CD4-positive, alpha-beta T cell treated with Interleukin-1 beta for 1 hour (primary cell): Measurements from ENCODE around the gene PTAR1.

Source experiments
- DNase-seq, 2 donors: peaks; one replicate each; pipeline ENCODE4 v3.0.0-alpha.2; 2020 to 2022

Gene PTAR1

DNA sequence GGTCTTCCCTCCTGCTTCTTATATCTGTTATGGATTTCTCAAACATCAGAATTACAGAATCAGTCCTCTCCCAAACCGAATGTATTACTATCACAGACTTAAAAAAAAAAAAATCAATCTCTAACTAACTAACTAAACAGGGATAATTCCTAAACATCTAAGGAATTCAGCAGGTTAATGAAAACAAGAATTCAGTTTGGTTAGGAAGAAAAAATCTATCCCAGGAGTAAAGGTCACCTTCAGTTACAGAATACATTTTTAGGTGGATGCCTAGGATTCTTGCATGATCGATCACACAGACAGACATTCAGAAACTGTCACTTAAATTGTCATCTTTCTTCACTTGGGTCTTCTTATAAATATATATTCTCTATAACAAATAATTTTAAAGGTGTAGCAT lies 11.5 kb downstream of the PTAR1 start:
- no peak for DNase-seq

DNA sequence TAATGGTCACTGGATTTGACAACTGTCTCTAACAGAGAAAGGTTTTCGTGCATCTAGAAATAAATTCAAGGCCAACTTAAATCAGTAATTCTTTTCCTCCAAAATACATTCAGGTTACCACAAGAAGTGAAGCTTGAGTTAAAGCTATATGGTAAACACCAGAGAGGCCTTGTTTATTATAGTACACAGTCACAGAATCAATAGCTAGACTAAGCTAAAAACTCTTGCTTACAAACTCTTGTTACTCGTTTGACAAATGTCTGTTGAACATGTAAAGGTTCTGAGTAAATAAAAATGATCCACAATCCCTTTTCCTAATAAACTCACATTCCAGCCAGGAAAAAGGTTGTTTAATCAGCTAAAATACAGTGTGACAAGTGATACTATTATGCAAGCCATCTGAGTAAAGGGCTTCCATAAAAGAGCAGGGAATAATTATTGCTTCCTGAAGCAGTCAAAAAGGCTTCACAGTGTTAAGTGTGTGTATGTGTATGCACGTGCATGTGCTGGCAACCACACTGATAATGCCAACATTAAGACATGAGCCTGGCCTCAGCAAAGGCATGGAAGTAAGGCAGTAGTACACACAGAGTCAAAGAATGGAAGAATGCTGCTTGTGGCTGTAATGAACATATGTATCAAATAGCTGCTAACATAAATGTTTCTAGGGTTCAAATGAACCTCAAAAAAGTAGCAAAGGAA lies 12.8 kb downstream of the PTAR1 start:
- DNase-seq, result no peak

DNA sequence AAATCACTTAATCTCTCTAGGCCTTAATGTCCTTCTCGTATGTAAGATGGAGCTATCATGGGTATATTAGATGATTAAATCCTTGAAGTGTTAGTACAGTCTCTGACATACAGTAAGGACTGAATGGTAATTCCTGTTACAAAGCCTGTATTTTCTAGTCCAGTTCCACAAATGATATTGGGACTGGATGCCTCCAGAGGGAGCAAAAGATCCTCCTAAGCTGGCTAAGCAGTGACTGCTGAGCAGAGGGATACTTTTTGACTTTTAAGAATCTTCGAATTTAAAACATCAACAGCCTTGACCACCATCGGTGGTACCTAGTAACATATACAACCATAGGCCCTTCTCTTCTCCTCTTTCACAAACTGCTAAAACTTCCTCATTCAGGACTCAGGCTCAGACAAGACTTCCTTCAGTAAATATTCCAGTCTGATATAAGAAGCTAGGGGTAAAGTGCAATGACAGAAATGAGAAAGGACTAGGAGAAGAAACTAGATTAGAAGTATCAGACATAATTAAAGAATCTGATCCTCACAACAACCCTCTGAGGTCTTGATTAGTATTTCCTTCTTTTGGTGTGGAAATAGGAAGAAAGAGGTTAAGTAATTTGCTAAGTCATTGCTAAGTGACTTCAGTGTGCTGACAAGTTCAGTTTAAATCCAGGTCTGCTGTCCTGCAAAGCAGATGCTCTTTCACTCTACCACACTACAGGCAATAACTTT lies 13.9 kb downstream of the PTAR1 start:
- no peak for DNase-seq

DNA sequence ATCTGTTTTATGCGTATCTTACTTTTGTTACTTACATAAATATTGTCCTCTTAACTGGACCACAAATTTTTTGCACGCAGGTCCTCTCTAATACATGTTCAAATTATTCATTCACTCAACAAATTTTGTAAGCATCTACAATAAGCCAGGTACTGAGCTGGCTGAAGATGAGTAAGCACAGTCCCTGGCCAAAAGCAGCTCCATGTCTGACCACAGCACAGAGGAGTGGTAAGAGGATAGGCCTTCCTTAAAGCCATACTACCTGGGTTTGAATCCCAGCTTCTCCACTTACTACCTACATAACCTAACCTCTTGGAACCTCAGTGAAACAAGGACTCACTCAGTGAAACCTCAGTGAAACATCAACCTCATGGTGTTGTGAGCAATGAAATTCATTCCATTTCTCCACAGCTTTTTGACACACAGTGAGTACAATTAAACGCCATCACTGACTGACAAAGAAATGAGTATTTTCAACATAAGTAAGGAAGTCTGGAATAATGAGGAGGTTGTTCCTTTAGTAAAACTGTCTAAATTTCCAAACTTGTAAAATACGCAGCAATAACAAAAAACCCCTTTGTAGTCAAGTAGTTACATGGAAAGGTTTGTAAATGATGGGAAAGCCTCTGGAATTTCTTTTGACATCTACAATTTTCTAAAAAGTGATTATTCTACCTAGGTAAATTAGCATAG lies 15.0 kb downstream of the PTAR1 start:
- no peak for DNase-seq

DNA sequence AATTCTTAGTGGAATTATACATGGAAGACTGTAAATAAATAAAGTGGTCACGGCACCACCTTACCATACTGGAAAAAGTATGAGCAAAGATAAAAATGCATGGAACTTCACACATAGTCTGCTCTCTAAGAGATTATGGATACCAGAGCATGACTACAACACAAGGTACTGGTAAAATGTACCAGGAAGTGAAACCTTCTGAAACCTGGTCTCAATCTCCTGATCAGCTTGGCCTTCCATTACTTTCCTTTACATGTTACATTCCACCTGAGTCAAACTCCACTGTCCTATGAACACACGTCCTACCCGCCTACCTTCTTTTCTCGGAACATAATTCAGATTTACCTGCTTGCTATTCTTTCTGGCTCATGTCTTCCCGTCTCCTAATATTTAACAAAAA lies 15.9 kb downstream of the PTAR1 start:
- no peak for DNase-seq

DNA sequence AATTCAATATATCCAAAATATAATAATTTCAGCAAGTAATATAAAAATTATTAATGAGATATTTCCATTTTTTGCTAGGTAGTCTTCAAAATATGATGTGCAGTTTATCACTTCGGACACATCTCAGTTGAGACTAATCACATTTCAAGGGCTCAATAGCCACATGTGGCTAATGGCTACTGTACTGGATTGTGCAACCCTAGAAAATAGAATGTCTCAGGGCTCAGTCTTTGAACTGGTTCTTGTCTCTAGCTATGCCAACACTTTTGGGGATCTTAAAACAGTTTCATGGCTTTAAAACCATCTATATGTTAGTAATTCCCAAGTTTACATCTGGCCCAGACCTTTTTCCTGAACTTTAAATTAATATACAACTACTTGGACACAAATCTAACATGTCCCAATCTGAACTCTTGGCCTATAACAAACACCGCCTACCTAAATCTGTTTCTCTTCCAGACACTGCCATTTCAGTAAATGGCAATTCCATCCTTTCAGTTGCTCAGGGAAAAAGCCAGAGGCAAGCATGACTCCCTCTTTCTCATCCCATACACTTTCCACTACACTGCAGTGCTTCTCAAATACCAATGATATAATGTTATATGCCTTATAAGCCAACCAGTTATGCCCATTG lies 18.8 kb downstream of the PTAR1 start:
- DNase-seq, result no peak

DNA sequence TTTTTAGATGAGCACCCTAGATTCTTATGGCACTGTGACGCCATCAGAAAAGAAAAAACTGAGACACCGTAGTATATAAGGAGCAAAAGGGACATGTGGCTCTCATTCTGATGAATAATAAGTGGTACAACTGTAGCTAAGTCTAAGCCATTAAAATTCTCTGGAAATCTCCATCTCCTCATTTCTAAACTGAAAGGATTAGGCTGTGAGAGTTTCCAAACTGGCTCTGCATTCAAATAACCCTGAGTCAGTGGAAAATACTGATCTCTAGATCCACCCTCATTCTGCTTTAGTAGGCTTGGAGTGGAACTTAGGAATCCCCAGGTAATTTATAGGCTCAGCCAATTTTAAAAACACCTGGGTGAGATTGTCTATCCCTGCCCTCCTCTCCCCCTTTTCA lies 28.5 kb downstream of the PTAR1 start:
- no peak for DNase-seq

DNA sequence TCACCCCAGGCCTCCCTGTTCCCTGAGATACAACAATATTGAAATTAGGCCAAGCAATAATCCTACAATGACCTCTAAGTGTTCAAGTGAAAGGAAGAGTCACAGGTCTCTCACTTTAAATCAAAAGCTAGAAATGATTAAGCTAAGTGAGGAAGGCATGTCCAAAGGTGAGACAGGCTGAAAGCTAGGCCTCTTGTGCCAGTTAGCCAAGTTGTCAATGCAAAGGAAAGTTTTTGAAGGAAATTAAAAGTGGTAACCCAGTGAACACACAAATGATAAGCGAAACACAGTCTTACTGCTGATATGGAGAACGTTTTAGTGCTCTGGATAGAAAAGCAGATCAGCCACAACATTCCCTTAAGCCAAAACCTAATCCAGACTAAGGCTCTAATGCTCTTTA lies 39.8 kb downstream of the PTAR1 start:
- no peak for DNase-seq

DNA sequence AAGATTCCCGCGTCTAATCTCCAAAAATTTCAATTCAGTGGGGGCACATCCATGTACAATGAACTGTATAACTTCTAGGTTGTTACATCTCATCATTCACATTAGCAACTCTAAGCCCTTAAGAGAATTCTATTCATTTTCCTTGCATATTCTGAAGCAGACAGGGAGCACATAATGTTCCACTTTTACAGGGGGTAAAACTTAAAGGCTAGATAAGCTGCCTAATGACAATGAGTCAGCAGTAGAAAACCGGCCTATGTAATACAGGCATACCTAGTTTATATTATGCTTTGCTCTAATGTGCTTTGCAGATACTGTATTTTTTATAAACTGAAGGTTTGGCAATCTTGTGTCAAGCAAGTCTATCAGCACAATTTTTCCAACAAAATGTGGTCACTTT lies 40.4 kb downstream of the PTAR1 start:
- no peak for DNase-seq

DNA sequence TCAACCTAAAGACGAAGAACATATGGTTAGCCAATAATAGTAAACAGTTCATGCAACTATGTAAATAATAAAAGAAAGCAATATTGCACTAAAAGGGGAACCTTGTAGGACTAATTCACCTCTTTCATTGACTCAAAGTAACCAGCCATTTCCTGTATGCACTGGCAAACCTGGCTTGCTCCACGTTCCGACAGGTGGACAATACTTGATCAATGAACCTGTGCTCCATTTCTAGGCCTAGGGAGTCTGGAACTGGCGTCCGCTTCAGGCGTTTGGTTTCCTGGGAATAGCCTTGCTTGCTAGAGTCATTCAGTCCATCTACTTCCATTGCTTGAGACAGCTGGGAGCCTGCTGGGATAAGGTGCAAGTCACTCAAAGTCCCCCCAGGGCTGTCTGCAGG lies 41.6 kb downstream of the PTAR1 start:
- DNase-seq, result no peak

DNA sequence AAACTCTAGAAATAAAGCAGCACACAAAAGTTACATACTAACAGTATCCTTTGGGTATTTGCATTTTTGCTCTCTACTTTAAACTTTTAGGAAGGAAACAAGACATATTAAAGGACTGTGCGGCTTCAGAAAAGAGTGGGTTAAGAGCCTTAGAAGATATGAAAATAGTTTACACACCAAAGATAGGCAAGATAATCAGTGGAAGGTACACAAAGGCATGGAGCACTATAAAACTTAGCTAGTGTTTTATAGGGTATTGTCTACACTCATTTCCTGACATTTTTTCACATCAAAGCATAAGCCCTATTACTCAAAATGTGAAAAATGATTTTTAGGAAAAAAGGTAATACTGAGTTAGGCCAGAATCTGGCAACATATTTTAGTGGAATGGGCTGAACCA lies 44.0 kb downstream of the PTAR1 start:
- no peak for DNase-seq

DNA sequence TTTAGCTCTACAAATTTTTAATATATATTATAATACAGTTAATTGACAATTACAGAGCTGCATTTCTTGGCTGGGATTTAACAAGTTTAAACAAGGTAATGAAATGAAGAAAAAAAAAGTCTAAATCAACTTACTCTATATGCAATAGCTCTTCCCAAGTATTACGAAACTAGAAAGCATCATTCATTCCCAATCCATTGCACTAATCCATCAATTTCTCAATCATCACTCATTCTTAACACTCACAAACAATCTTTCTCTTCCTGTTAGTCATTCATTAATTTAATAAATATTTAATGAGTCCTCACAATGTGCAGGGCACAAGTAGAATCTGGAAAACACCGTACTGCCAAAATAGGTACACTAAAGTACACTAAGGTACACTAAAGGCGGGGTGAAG lies 44.7 kb downstream of the PTAR1 start:
- no peak for DNase-seq

DNA sequence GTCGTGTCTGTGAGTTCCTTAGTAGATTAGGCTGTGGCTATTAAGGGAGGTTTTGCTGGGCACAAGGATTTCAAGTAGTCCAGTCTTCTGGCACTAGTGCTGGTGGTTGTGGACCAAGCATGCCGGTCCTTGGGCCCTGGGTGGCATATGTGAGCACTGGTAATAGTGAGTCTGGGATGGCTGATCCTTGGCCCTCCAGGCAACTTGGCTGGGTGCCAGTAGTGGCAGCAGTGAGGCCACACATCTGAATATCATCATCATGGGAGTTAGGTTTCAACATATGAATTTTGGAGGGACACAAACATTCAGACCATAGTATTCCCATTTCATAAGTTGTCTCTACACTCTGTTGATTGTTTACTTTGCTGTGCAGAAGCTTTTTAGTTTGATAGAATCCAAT lies 62.3 kb downstream of the PTAR1 start:
- DNase-seq, result no peak

DNA sequence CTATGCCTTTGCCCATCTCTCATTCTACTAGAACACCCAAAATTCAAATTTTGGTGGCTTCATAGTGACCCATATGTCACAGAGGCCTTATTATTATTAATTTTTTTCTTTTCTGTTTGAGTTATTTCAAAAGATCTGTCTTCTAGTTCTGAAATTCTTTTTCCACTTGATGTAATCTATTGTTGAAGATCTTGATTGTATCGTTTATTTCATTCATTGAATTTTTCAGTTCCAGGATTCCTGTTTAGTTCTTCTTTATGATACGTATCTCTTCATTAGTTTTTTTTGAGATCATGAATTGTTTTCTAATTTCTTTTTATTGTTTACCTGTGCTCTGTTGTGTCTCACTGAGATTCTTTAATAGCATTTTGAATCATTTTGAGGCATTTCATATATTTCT lies 63.0 kb downstream of the PTAR1 start:
- no peak for DNase-seq

DNA sequence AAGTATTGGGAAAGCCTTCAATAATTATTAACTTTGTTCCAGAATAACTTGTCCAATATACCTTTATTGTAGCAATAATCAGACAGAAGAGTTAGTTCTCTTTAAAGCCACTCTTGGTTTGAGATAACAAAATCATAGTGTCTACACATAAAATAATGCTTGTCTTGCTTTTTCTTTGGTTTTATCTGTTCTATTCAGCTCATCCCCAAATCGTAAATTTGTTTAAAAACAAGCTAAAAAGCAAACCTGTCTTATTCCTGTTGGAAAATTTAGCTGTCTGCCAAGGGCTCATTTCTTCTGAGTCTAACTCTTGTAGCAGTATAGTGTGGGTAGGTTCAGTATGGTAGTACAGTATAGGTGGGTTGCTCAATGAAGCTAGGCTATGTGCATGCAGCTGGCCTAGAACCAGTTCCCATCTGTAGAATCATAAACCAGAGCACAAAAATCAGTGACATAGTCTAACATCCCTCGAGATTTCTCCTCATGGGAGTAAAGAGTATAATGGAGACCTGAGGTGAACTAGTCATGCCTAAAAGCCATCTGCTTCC lies 69.7 kb downstream of the PTAR1 start:
- no peak for DNase-seq

DNA sequence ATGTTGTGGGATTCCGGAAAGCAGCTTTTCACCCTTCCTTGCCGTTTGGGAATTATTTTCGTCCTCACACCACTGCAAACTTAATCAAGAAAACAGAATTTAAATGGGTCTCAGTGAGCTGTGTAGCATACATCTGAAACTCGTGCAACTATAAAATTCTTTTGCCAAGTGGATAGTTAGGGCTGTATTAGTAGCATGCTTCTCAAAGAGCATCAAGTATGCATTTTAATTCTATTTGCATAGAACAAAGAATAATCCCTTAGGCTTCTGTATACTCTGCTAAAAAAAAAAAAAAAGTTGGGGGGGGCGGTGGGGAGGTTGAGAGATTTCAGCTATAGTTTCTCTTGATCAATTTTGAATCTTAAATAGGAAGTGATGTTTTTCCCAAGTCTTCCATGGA lies 75.9 kb downstream of the PTAR1 start:
- DNase-seq, result no peak

DNA sequence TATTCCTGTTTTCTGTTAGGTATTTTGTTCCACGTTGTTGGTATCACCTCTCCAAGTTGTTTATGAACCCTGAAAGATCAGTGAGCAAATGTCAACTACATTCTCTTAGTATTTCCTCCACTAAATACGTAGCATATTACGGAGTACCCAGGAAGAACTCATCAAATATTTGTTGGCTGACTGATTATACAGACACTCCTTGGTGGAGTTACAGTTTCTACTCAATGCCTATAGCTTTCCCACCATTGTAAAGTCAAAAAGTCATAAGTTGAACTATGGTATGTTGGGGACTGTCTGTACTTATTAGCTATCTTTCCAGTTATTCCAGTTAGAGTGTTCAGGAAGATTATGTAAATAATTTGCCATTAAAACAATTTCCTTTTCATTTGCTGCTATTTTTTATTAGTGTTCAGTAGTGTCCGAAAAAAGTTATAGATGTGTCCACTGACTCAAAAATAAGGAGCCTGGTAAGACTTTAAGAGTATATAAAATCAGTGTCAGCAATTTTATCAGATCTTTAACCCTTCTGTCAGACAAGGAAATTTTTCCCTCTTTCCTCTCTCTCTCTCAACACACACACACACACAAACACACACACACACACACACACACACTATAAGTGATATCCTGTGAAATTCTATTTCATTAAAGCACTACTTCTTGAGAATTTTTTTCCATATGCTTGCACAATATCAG lies 80.8 kb downstream of the PTAR1 start:
- no peak for DNase-seq

DNA sequence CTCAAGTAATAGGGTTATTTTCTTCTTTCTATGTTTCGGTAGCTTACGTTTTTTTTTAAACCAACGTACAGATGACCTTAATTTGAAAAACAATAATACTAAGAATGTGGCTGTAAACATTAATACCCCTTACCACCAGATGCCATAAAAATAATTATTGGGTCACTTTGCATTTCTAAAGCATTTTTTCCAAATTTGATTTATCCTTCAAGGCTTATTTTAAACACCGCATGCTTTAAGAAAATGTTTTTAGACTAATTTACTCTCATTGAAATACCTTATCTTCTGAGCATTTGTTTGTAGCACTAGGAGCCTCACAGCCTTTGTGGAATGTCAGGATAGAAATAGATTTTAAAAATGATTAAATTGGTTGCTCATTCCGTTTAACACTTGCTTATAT lies 81.9 kb downstream of the PTAR1 start:
- no peak for DNase-seq

DNA sequence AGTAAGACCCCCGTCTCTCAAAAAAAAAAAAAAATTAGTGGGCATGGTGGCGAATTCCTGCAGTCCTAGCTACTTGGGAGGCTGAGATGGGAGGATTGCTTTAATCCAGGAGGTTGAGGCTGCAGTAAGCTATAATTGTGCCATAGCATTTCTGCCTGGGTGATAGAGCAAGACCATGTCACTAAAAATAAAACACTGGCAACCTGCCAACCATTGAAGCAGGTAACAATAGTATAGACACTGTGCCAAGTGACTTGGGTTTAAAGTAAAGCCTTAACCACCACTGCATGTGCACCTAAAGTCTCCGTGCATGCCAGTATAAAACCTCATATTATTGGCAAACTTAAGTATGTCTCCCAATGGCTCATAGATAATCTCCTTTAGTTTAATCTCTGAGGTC lies 84.2 kb downstream of the PTAR1 start:
- DNase-seq, result no peak

DNA sequence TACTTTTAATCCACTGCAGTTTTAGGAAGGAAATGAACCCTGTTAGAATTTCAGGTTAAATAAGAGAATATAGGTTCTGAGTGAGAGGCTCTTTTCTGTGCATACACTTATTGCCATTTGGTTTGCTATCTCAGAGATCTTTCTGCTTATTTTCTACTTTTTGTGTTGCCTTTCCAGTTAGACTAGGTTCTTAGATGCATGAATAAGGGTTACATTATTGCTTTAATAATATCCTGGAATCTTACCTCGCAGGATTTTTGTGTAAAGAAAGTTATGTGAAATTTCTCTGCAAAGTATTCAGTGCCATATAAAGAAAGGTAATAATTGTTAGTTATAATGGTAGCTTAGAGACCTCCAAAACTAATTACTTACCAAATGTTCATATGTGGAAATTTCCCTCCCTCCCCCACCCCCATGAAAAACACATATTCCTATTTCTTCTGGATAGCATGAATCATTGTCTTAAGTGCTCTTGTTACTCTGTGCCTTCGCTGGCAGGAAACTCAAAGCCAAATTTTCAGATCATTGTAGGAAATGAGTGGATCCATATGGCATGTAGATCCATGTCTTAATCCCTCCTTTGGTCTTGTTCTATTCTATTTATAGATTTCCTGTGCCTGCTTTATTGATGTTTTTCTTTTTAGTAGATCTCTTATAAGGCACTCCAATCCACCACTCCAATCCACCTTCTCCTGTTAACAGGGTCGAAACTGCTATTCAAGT lies 84.9 kb downstream of the PTAR1 start:
- DNase-seq, result no peak

DNA sequence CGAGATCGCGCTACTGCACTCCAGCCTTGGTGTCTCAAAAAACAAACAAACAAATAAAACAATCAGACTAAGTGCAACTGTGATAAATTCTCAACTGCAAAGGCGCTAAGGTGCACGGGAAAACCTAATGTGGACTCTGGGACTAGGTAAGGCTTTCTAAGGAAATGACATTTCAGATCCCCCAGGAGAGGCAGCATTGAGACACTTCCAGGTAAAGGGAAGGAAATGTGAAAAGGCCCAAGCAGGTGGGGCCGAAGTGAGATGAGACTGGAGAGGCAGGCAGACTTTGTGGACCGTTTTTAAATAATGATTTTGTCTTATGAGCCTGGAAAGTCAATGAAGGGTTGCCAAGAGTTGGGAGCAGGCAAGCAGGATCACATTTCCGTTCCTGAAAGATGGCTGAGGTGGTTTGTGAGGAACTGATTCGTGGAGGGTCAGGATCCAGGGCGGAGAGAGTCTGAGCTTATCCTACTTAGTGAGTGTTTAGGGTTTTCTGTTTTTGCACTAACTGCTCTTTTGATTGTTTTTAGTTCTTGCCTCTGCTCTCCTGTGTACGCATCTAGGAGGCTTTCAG lies 85.6 kb downstream of the PTAR1 start:
- no peak for DNase-seq

DNA sequence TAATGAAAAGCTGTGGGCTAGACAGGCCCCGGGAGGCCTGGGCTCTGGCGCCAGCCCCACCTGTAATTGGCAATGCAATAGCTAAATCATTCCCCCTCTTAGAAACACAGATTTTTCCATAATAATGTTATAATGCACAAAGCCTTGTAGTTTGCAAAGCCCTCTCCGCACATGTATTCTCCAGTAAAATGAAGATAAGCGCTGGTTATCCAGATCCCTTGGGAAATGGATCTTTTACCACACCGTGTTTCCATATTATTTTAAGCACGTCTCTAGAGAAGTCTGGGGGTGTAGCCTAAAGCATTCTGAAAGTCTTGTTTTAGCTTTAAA lies 86.5 kb downstream of the PTAR1 start:
- DNase-seq, result no peak
